HG02852 (cell line): ENCODE results near the gene CPLANE1.
"Not testable (repeated sequence)": the region's sequence is repeated elsewhere in the genome, so short reads cannot be mapped to it uniquely, and the experiment has no call there.

Experiments used
- ATAC-seq: cut with Tn5 transposase; IDR thresholded peaks from one replicate; pipeline ENCODE4 v1.9.1; 2021; ENCODE audit warnings: mild to moderate bottlenecking, moderate library complexity; ENCODE audit not compliant: unreplicated experiment

CPLANE1 gene

DNA sequence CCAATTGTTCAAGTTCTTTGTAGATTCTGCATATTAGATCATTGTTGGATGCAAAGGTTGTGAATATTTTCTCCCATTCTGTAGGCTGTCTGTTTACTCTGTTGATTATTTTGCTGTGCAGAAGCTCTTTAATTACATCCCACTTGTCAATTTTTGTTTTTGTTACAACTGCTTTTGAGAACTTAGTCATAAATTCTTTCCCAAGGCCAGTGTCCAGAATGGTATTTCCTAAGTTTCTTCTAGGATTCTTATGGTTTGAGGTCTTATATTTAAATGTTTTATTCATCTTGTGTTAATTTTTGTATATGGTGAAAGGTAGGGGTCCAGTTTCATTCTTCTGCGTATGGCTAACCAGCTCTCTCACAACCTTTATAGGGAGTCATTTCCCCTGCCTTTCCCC is 116.5 kb downstream of the CPLANE1 start:
- ATAC-seq, result no peak

DNA sequence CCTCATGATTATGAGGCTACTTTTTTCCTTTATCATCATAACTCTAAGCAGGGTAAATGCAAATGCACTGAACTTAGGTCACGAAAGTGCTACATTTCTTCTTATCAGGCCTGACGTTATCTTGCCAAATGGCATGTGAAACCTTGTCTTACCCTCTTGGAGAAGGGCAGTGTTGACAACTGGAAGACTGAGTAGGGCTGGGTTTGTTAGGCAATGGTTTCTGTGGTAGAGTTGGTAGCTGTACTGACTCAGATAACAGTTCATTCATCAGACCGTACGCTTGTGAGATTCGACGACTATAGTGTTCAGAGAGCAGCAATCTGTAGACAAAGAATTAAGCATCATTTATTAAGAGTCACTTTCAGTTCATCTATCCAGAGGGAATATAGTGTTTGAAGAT is 127.7 kb downstream of the CPLANE1 start:
- ATAC-seq, result no peak

DNA sequence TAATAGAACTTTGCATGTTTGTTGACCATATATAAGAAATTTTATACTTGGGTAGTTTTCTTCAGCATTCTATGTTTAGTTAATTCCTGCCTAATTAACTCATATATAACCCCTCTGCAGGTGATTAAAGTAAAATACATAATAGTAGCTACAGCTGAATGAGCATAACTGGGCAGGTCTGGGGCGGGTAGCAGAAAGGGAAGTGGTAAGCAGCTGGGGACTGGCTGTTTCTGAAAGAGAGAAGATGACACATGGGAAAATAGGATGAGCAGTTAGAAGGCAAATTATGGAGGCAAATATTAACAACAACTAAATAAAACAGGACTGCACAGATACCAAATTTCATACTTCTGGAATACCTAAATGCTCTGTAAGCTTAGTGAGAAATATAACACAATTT is 128.1 kb downstream of the CPLANE1 start:
- no peak for ATAC-seq

DNA sequence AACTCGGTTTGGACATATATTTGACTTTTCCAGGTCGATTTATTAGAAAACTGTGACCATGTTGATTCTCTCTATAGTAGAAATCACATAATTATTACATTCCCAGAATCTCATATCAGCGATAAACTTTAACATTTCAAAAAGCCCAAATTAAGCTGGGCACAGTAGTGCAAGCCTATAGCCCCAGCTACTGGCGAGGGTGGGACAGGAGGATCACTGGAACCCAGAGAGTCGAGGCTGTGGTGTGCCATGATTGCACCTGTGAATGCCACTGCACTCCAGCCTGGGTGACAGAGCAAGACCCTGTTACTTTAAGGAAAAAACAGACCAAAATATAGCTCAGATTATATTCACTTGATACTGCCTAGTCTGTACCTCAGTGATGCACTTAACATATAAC is 128.9 kb downstream of the CPLANE1 start:
- no peak for ATAC-seq

DNA sequence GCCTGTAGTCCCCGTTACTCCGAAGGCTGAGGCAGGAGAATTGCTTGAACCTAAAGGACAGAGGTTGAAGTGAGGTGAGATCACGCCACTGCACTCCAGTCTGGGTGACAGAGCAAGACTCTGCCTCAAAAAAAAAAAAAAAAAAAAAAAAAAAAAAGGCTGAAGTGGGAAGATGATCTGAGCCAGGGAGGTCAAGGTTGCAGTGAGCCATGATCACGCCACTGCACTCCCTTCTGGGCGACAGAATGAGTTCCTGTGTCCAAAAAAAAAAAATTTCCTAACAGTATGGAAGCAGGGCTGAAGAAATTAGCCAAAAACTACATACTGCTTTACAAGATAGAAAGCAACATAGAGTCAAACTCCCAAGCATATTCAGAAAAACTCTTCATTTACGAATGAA is 132.8 kb downstream of the CPLANE1 start:
- no peak for ATAC-seq

DNA sequence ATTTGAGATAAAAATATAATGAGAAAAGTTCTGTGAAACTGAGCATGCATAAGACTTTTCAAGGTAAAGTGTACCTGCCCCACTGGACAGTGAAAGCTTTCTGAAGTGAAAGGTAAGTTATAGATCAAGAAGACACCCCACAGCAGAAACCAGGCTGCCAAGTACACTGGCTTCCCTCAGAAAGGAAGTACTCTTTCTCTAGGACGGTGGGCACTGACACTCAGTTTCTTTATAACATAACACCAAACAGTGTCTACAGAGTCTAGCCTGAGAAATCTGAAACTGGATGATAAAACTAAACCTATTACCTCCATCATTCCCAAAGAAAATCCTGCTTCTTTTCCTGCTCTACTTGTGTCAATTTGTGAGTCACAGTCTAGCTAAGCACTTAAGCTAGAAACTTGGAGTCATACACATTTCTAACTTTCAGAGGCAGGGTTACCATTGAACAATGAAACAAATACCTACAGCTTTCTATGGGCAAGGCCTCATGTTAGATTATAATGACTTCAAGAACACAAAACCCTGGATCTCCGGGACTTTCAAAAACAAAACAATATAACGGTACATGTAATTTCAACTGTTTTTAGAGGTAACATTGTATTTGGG is 136.7 kb downstream of the CPLANE1 start:
- ATAC-seq, result peak; percentile 30

DNA sequence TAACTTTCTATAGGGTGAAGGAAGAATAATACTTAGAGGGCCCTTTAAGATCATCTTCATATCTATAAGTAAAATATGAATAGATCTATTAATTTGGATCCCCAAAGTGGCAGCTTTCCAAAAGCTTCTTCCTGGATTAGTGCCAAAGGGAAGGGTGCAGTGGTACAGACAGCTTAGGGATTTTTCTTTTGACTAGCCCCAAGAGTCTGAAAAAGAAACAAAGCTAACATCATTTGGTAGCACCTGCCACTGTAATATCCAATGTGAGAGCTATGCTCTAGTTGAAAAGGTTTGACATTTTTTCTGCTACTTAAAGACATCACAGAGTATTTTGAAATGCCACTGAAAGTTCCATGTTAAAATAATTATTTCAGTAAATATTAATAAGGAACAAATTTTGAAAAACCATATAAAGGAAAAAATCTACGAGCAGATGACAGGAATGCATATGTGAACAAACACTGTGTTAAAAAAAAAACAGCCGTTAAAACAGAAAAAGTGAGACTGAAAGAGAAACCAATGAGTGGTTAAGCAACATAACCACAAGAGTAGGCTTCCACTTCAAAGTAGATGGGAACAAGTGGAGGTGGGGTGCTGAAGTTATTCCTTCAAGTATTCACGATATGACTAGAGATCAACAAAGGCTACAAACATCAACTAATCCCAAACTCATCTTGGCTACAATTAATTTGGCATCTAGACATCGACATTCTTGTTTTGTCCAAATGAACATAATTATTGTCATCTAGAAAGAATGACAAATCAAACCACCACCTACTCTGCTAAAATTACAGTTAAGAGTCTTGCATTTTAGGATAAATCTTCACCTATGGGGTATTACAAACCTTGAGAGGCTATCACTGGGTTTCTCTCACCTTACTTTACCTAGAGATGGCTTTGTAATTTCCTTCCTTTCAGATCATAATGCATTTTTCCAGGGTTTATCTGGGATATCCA is 137.5 kb downstream of the CPLANE1 start:
- peak; percentile 90 for ATAC-seq

DNA sequence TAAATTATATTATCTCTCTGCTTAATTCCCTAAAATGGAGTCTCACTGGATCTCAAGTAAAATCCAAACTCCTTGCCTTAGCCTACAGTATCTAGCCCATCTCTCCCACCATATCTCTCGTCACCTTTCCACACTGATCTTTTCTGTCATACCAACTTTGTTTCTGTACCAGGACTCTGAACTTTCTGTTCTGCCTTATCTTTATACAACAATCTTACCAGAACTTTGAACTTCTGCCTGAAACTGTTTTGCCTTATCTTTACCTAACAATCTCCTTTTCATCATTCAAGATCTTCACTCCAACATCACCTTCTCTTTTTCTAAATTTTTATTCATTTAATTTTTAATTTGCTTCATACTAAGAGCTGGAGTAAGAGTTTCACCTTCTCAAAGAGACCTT is 139.0 kb downstream of the CPLANE1 start:
- no peak for ATAC-seq

DNA sequence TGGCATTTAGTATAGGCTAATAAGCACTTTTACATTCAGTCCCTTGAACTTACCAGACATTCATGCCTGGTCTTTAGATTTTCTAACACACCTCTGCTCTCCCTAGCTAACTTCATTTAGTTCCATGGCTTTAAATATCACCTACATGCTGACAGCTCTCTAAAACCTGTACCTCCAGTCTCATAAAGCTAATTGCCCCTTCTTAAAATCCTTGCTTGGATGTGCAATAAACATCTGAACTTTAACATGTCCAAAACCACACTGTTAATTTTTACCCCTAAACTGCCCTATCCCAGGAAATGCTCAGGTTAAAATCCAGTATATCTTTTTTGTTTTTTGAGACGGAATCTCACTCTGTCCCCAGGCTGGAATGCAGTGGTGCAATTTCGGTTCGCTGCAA is 139.8 kb downstream of the CPLANE1 start:
- ATAC-seq, result no peak

DNA sequence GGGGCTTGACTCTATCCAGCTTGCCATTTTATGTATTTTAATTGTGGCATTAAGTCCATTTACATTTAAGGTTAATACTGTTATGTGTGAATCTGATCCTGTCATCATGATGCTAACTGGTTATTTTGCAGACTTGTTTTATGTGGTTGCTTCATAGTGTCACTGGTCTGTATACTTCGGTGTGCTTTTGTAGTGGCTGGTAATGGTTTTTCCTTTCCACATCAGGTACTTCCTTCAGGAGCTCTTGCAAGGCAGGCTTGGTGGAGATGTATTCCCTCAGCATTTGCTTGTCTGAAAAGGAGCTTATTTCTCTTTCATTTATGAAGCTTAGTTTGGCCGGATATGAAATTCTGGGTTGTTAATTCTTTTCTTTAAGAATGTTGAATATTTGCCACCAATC is 145.9 kb downstream of the CPLANE1 start:
- ATAC-seq, result no peak

DNA sequence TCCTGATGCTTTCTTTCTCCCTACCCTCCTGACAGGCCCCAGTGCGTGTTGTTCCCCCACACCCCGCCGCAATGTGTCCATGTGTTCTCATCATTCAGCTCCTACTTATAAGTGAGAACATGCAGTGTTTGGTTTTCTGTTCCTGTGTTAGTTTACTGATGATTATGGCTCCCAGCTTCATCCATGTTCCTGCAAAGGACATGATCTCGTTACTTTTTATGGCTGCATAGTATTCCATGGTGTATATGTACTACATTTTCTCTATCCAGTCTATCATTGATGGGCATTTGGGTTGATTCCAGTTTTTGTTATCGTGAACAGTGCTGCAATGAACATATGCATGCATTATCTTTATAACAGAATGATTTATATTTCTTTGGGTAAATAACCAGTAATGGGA is 149.9 kb downstream of the CPLANE1 start:
- not testable (repeated sequence) for ATAC-seq

DNA sequence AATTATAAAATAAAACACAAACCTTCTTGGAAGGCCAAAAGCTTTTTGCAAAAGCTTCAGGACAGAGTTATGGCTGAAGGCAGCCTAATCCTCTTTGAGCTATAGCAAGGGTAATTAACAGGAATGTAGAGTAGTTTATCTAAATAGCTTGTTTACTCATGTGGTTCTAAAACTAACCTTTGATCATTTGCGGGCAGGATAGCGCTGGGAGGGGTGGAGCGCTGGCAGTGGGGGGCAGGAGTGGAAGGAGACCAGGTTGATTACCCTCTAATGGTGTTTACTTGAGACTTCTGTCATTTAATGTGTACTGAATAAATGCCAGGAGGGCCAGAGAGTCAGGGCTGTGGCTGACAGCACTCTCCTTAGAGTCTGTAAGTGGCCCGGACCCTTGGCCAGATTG is 155.4 kb downstream of the CPLANE1 start:
- not testable (repeated sequence) for ATAC-seq

DNA sequence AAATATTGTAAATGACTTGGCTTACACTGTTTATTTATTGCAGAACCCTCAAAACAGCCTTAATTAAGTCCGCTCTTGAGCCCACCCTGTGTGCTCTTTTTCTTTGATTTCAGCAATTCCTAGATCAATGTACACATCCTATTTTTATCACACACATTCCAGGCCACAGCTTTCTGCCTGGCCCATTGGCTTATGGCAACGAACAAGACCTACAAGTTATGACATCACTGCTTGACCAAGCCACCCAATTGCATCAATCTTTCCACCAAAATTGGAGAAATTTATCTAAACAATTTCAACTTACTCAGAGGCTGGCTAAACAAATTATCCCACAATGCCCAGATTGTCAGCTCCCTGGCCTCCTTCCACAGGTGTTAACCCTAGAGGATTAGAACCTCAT is 158.4 kb downstream of the CPLANE1 start:
- no peak for ATAC-seq

DNA sequence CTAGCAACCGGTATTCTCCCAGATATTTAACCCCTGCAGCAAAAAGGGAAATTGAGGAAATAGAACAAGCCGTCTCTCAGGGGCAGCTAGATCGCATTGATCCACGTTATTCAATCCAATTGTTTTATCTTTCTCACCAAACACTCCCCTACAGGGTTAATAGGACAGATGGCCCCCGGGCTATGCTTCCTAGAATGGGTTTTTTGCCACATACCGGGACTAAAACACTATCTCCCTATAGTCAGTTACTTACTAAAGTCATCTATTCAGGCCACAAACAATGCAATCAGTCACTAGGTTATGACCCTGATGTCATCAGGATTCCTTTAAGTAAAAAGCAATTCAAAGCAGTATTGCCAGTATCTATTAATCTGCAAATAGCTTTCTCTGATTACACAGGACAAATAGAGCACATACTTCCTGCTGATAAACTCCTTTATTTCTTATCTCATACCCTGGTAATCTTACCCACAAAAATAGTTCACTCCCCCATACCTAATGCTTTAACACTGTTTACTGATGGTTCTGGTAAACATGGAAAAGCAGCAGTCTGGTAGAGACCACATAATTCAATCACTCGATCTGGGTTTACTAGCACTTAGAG is 159.0 kb downstream of the CPLANE1 start:
- no peak for ATAC-seq

DNA sequence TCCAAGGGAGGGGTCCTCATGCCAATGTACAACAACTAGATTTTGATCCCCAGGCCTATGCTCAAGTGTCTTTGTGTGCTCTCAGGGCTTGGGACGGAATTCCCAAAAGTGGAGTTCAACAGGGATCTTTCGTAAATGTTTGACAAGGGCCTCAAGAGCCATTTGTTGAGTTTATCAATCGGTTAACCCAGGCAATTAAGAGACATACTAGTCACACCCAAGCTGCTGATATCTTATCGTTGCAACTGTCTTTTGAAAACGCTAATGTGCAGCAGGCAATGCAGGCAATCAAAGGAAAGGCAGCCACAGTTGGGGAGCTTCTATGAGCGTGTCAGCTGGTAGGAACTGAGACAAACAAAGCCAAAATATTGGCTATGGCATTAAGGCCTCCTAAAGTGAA is 161.2 kb downstream of the CPLANE1 start:
- ATAC-seq, result no peak

DNA sequence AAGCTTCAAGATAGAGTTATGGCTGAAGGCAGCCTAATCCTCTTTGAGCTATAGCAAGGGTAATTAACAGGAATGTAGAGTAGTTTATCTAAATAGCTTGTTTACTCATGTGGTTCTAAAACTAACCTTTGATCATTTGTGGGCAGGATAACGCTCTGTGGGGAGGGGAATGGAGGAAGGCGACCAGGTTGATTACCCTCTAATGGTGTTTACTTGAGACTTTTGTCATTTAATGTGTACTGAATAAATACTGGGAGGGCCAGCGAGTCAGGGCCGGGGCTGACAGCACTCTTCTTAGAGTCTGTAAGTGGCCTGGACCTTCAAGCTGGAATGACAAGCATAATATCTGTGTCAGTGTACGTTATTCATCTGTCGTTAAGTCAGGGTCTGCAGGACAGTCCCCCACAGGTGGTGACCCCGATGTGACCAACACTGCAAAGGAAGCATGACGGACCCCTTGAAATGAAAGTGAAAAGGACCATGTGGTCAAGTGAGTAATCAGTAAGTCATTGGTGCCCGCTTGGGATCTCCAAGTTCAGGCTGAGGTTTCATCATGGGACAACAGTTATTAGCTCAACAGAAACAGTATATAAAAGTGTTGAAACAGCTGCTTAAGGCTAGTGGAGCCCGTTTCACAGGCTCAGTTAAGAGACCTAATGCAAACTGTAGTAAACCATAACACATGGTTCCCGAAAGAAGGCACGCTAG is 162.6 kb downstream of the CPLANE1 start:
- no peak for ATAC-seq

DNA sequence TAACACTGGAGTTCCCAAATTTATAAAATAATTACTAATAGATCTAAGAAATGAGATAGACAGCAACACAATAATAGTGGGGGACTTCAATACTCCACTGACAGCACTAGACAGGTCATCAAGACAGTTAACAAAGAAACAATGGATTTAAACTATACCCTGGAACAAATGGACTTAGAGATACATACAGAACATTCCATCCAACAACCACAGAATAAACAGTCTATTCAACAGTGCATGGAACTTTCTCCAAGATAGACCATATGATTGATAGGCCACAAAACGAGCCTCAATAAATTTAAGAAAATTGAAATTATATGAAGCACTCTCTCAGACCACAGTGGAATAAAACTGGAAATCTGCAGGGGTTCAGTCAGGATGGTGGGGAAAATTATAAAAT is 163.2 kb downstream of the CPLANE1 start:
- ATAC-seq, result not testable (repeated sequence)

DNA sequence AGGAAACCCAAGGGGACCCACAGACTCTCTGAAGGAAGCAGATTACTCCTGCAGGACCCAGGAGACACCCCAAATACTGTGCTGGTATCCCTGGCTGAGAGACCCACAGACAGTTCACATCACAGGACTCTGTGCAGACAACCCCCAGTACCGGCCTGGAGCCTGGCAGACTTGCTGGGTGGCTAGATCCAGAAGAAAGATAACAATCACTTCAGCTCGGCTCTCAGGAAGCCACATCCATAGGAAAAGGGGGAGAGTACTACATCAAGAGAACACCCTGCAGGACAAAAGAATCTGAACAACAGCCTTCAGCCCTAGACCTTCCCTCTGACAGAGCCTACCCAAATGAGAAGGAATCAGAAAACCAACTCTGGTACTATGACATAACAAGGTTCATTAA is 166.2 kb downstream of the CPLANE1 start:
- ATAC-seq, result not testable (repeated sequence)

DNA sequence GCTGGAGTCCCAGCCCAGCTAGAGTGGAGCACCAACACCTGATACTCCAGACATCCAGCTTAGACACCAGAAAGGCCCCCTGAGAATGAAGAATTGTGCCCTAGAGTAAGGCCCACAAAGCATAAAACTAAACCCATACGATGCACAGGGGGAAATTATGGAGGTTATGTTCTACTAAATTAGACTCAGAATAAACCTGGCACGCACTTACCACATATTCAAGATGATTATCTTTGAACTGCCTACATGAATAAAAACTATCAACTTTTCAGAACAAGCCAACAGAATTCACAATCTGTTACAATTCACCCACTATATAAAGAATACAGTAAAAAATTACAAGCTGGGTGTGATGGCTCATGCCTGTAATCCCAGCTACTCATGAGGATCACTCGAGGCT is 168.5 kb downstream of the CPLANE1 start:
- no peak for ATAC-seq

DNA sequence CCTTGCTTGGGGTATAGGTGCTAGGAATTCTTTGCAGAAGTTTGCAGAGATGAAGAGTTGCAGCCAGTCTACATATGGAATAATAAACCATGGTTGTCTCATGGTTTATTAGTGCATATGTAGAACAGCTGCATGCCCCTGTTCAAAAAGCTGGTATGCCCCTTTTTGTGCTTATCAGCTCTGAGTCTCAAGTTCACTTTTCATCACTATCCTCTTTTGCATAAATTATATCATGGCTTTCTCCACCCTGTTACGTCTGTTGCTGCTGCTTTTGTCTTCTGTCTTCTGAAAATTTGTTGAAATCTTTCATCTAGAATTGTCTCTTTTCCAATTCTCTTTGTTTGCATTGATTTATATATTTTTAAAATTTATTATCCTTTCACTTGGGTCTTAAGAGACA is 172.0 kb downstream of the CPLANE1 start:
- no peak for ATAC-seq

DNA sequence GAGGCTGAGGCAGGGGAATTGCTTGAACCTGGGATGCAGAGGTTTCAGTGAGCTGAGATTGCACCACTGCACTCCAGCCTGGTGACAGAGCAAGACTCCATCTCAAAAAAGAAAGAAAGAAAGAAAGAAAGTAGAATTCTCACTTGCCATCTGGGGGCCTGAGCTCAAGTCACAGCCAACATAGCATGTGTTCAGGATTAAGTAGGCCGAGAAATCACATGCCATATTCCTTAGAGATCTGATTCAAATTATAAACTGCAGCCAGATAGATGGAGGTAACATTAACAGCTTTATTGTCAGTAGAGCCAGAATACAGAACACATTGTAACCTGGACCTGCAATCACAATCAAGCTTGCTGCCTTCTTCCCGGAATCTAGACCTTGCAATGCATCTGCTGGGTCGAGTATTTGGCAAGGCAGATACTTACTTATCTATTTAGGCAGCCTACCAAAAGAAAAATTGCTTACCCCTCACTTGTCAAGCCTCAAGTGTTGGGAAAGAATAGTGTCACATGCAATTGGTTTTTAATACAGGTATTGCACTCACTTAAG is 173.7 kb downstream of the CPLANE1 start:
- ATAC-seq, result no peak
